Peyer's patch (tissue), 4 donors: ENCODE measurements around the gene IGDCC3.

Experiments used
- CTCF ChIP-seq, 6 experiments: fragments of 450-650 bp in 4 of 6; fragments of 200-600 bp in 2 of 6; sonication (generic) in 1 of 6; IDR thresholded peaks; one replicate each; pipeline ENCODE4 v1.5.1; 2017 to 2019; ENCODE audit warnings: antibody characterized with exemption in 6 of 6, mild to moderate bottlenecking in 3 of 6, moderate library complexity in 1 of 6
- POLR2A ChIP-seq, 2 donors: fragments of 450-650 bp; IDR thresholded peaks; one replicate each; pipeline ENCODE4 v1.5.1; 2017; ENCODE audit warnings: antibody characterized with exemption in 2 of 2, mild to moderate bottlenecking in 2 of 2, moderate library complexity in 2 of 2

- no peak for TF ChIP-seq CTCF (IDR thresholded peaks at IDR 0.05)
- TF ChIP-seq POLR2A (IDR thresholded peaks at IDR 0.05): no peak
Observed at GRCh38 chr15:65396283-65396964, 18.6 kb upstream of the IGDCC3 start.
